Measurements from ENCODE around the gene KCND2. TPM values are rescaled to one million over a fixed set of nuclear protein-coding genes. Genes with fewer than 3 reads are reported as not detected.

The KCND2 gene
- total and polyA plus RNA-seq, 8 donors, result 0.21 to 1.9 (median 0.63) TPM

DNA sequence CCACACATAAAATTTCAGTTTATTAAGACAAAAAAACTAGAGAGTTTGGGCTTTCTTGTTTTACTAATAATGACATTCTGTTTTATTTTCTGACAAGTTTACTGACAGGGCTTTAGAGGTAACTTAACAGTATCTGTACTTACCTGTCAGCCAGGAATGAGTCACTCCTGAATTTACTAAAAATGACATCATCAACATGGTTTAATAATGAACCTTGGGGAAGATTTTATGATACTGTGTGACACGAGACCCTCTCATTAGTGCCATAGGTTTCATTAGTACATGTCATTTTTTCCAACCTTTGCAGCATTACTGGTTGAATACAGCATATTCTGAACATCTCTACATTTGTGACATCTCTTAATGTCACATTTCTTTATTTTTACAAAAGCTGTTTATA, 131.1 kb downstream of the KCND2 start:
- TF ChIP-seq, protein P1, sequence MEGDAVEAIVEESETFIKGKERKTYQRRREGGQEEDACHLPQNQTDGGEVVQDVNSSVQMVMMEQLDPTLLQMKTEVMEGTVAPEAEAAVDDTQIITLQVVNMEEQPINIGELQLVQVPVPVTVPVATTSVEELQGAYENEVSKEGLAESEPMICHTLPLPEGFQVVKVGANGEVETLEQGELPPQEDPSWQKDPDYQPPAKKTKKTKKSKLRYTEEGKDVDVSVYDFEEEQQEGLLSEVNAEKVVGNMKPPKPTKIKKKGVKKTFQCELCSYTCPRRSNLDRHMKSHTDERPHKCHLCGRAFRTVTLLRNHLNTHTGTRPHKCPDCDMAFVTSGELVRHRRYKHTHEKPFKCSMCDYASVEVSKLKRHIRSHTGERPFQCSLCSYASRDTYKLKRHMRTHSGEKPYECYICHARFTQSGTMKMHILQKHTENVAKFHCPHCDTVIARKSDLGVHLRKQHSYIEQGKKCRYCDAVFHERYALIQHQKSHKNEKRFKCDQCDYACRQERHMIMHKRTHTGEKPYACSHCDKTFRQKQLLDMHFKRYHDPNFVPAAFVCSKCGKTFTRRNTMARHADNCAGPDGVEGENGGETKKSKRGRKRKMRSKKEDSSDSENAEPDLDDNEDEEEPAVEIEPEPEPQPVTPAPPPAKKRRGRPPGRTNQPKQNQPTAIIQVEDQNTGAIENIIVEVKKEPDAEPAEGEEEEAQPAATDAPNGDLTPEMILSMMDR (IDR thresholded peaks at IDR 0.05), result no peak
- H3K4me3 ChIP-seq, result no peak overlapping the region
- DNase-seq (no peak), ATAC-seq (peak; percentile 50)
- no peaks in the 10 kb centered on the region for H3K27me3 ChIP-seq
- no peaks in the 10 kb centered on the region for H3K36me3 ChIP-seq
- H3K27ac ChIP-seq, result no peak overlapping the region
- intact Hi-C loops (cut with DNase I), result no loop called here
- no peaks in the 10 kb centered on the region for H3K9me3 ChIP-seq
- H3K4me1 ChIP-seq, result no peaks in the 10 kb centered on the region

DNA sequence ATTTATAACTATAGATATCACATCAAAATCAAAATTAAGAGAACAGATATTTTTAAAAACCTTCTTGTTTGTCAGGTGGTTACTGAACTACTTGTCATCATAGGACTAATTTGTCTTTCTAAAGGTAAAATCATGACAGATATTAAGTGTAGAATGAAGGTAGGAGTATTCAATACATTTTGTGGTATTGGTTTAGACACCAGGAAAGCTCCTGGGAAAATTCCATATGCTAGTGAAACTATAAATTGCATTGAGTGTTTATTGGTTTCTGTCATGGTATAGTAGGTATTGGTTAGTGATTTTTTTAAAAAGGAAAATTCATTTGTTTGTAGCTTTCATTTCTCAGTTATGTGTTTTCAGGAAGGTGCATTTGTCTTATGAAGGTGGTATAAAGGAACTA, 132.7 kb downstream of the KCND2 start:
- ATAC-seq (no peak), DNase-seq (no peak)
- intact Hi-C loops (cut with DNase I), result no loop called here
- Histone ChIP-seq H3K27ac (no peak overlapping the region), H3K9me3 (no peaks in the 10 kb centered on the region), H3K4me3 (no peak overlapping the region), H3K36me3 (no peaks in the 10 kb centered on the region), H3K4me1 (no peaks in the 10 kb centered on the region), H3K27me3 (no peaks in the 10 kb centered on the region)
- TF ChIP-seq, protein P1 (IDR thresholded peaks at IDR 0.05), result no peak

DNA sequence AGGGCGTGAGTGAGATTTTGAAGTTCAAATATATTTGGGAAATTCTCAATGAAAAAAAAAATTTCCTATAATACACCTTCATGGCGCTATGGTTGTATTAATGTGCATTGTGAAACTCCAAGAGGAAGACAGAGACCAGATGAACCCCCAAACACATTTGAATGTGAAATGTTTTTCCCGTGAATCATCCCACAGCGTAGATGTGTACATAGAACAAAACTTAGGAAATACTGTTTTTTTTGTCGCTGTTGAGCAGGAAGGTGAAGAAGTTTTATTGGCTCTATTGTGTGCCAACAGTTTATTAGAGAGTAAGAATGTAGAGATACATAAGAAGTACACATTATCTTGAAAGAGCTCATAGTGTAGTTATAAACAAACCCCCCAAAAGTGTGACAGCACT, 134.0 kb downstream of the KCND2 start:
- DNase-seq (no peak), ATAC-seq (no peak)
- Histone ChIP-seq H3K27ac (no peak overlapping the region), H3K4me1 (no peaks in the 10 kb centered on the region), H3K36me3 (no peaks in the 10 kb centered on the region), H3K9me3 (no peaks in the 10 kb centered on the region), H3K27me3 (no peaks in the 10 kb centered on the region), H3K4me3 (no peak overlapping the region)
- intact Hi-C loops (cut with DNase I), result no loop called here
- TF ChIP-seq, protein P1 (IDR thresholded peaks at IDR 0.05), result no peak

DNA sequence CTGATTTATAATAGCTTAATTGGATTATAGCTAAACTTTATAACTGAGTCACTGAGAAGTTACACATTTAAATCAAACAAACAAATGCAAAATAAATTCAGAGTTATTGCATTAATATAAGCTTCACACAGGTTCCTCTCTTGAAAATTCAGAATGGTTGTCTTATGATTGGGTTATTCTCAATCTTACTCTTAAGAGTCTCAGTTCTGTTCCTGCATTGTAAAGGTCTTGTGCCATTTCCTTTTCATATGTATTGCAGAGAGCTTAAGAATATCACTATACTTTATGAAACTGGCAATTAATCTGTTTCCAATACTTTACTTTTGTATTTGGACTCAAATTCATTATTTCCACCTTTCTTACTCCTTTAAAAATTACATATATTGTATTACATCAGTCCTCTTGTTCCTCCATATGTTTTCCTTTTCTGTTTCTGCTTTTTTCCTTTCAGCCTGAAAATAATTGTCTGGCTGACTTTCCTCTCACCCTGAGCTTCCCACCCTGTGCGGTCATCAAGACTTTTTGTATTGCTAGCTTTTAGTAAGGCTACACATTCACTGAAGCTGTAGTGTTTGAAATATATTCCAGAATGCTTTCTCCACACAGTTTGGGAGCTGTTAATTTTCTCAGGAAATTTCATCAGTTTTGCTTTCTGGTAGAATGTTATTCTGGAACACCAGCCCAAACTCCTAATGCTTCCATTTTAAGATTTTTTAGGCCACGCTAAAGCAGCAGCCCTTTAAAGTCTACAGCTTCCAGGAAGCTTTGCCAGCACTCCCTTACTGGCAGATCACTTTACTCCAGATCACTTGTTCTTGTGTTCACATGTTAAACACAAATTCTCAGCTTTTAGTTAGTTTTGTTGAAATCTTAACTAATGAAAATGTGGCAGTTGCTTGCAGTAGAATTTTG, 139.4 kb downstream of the KCND2 start:
- H3K4me3 ChIP-seq, result no peak overlapping the region
- intact Hi-C loops (cut with DNase I), result no loop called here
- H3K36me3 ChIP-seq, result no peaks in the 10 kb centered on the region
- no peak for DNase-seq
- H3K9me3 ChIP-seq, result no peaks in the 10 kb centered on the region
- no peaks in the 10 kb centered on the region for H3K27me3 ChIP-seq
- no peaks in the 10 kb centered on the region for H3K4me1 ChIP-seq
- no peak for ATAC-seq
- TF ChIP-seq, protein P1 (IDR thresholded peaks at IDR 0.05), result no peak
- no peak overlapping the region for H3K27ac ChIP-seq

DNA sequence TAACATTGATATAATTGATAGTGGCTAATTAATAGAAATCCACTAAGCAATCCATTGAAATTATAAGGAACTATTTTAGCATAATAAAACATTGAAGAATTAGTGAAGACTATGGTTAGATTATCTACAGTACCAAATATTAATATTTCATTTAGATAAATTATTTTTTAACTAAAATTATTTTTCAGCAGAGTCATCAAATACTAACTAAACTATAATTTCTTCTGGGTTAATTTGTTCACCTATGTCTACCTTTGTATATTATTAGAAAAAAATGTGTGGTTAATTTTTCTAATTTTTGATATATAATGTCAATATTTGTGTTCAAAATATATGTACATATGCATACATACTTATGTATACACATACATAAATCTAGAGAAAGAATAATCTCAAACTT, 140.2 kb downstream of the KCND2 start:
- H3K27me3 ChIP-seq, result no peaks in the 10 kb centered on the region
- no peaks in the 10 kb centered on the region for H3K9me3 ChIP-seq
- DNase-seq (no peak), ATAC-seq (no peak)
- H3K36me3 ChIP-seq, result no peaks in the 10 kb centered on the region
- TF ChIP-seq, protein P1 (IDR thresholded peaks at IDR 0.05), result no peak
- H3K27ac ChIP-seq, result no peak overlapping the region
- no peaks in the 10 kb centered on the region for H3K4me1 ChIP-seq
- intact Hi-C loops (cut with DNase I), result no loop called here
- H3K4me3 ChIP-seq, result no peak overlapping the region
